Endothelial cell of umbilical vein (primary cell): Measurements from ENCODE around the gene SLC5A5. TPM values are rescaled to one million over a fixed set of nuclear protein-coding genes. Genes with fewer than 3 reads are reported as not detected.

Experiments used
- BruUV-seq: library from RNA; stranded (reverse); fragments of 400-500 nt; replicated peaks from 2 replicates; lab custom pipeline; 2021; lab: Mats Ljungman, UMichigan
- CTCF ChIA-PET: fragments of 300-600, 350-600 bp; sonication (Branson Sonifier 250); formaldehyde crosslinking; loops from one replicate; lab custom pipeline; 2021; ENCODE audit warnings: antibody characterized with exemption, inconsistent platforms; lab: Charles Lee
- POLR2A ChIA-PET: fragments of 300-600, 350-600 bp; sonication (Branson Sonifier 250); formaldehyde crosslinking; loops from one replicate; lab custom pipeline; 2021; ENCODE audit warnings: antibody characterized with exemption, inconsistent platforms; lab: Charles Lee
- DNase-seq: peaks from one replicate; pipeline ENCODE4 v3.0.0-alpha.2; 2011; ENCODE audit warnings: low read depth, low spot score
- FAIRE-seq: peaks from 2 replicates; lab custom pipeline; 2011; peaks lifted over from hg19 to GRCh38; lab: Jason Lieb, UNC
- H2AFZ ChIP-seq: 2 replicates; pipeline ENCODE4 v1.6.0; 2012; ENCODE audit warnings: low read depth, low read length, control low read depth, inconsistent platforms
- H3K27ac ChIP-seq: 2 replicates; pipeline ENCODE4 v1.5.1; 2011; ENCODE audit warnings: low read depth, mild to moderate bottlenecking, control low read depth, low read length, moderate library complexity; ENCODE audit not compliant: insufficient read depth
- H3K27me3 ChIP-seq, 2 experiments: 2 replicates each; pipeline versions ENCODE4 v1.6.0 to v1.6.1; 2011; ENCODE audit warnings: low read length in 2 of 2, mixed read lengths in 1 of 2; ENCODE audit not compliant: control insufficient read depth in 2 of 2, insufficient read depth in 2 of 2
- H3K36me3 ChIP-seq, 2 experiments: 2 replicates in 1 of 2; 3 replicates in 1 of 2; pipeline ENCODE4 v1.5.1; 2011; ENCODE audit warnings: low read length in 2 of 2, mild to moderate bottlenecking in 1 of 2, moderate library complexity in 1 of 2; ENCODE audit not compliant: control insufficient read depth in 2 of 2, insufficient read depth in 2 of 2; ENCODE audit errors: extremely low read depth in 1 of 2
- H3K4me1 ChIP-seq: 3 replicates; pipeline ENCODE4 v1.5.1; 2011; ENCODE audit warnings: mild to moderate bottlenecking, low read length; ENCODE audit not compliant: control insufficient read depth, insufficient read depth; ENCODE audit errors: extremely low read depth
- H3K4me2 ChIP-seq: 2 replicates; pipeline ENCODE4 v1.6.1; 2011; ENCODE audit warnings: low read length, control low read depth, mixed read lengths; ENCODE audit not compliant: insufficient read depth
- H3K4me3 ChIP-seq, 3 experiments: fragments of 200-600 bp in 1 of 3; sonication (generic), shearing (Covaris generic) in 1 of 3; replicated peaks in 1 of 3; 2 replicates each; pipeline ENCODE4 v1.5.1; 2011 to 2016; ENCODE audit warnings: control low read depth in 3 of 3, low read length in 3 of 3, mild to moderate bottlenecking in 2 of 3, inconsistent platforms in 1 of 3, low read depth in 1 of 3, moderate library complexity in 1 of 3; ENCODE audit not compliant: insufficient read depth in 1 of 3
- H3K79me2 ChIP-seq: 2 replicates; pipeline ENCODE4 v1.6.0; 2012; ENCODE audit warnings: low read length, inconsistent platforms; ENCODE audit not compliant: control insufficient read depth, insufficient read depth
- H3K9ac ChIP-seq: replicated peaks from 2 replicates; pipeline ENCODE3; 2011; ENCODE audit warnings: low read length, control low read depth; ENCODE audit not compliant: insufficient read depth; ENCODE audit errors: extremely low read depth
- H3K9me1 ChIP-seq: replicated peaks from 3 replicates; pipeline ENCODE4 v1.6.0; 2011; ENCODE audit warnings: mild to moderate bottlenecking, low read length; ENCODE audit not compliant: control insufficient read depth, insufficient read depth; ENCODE audit errors: extremely low read depth
- H3K9me3 ChIP-seq: replicated peaks from 2 replicates; pipeline ENCODE4 v1.5.1; 2012; ENCODE audit warnings: low read length, inconsistent platforms; ENCODE audit not compliant: control insufficient read depth, insufficient read depth
- H4K20me1 ChIP-seq: replicated peaks from 2 replicates; pipeline ENCODE3; 2011; ENCODE audit warnings: mild to moderate bottlenecking, low read length; ENCODE audit not compliant: control insufficient read depth, insufficient read depth; ENCODE audit errors: extremely low read depth
- CTCF ChIP-seq, 2 donors: IDR thresholded peaks; 1 replicate in 1 of 2; 2 replicates in 1 of 2; pipeline ENCODE4 v1.5.1; 2011; ENCODE audit warnings: low read length in 2 of 2, mild to moderate bottlenecking in 2 of 2, moderate library complexity in 2 of 2, control low read depth in 1 of 2, inconsistent platforms in 1 of 2, low read depth in 1 of 2; ENCODE audit not compliant: insufficient read depth in 1 of 2; ENCODE audit errors: extremely low read depth in 1 of 2
- EZH2 ChIP-seq: IDR thresholded peaks from 2 replicates; pipeline ENCODE4 v1.6.1; 2012; ENCODE audit warnings: borderline replicate concordance, low read depth, mild to moderate bottlenecking, moderate library complexity, low read length, inconsistent platforms; ENCODE audit not compliant: severe bottlenecking
- FOS ChIP-seq: IDR thresholded peaks from 2 replicates; pipeline ENCODE4 v1.6.1; 2011; ENCODE audit warnings: mild to moderate bottlenecking, low read length, moderate library complexity, borderline replicate concordance; ENCODE audit not compliant: insufficient read depth
- GATA2 ChIP-seq: IDR thresholded peaks from 2 replicates; pipeline ENCODE4 v1.7.0; 2011; ENCODE audit warnings: low read depth, mild to moderate bottlenecking, moderate library complexity, mixed read lengths, low read length; ENCODE audit not compliant: insufficient read length, insufficient read depth
- JUN ChIP-seq: IDR thresholded peaks from 2 replicates; pipeline ENCODE4 v1.6.1; 2011; ENCODE audit warnings: borderline replicate concordance, low read depth; ENCODE audit not compliant: insufficient read length, insufficient read depth
- MYC ChIP-seq: IDR thresholded peaks from one replicate; pipeline ENCODE4 v1.6.1; 2011; ENCODE audit warnings: mild to moderate bottlenecking, low read depth, low read length
- POLR2A ChIP-seq: IDR thresholded peaks from 2 replicates; pipeline ENCODE4 v1.6.1; 2012; ENCODE audit warnings: low read depth, mild to moderate bottlenecking, control low read depth, low read length
- POLR2AphosphoS5 ChIP-seq: IDR thresholded peaks from 2 replicates; pipeline ENCODE4 v1.6.1; 2012; ENCODE audit warnings: low read depth, mild to moderate bottlenecking, control low read depth, low read length, moderate library complexity; ENCODE audit not compliant: insufficient read depth
- dilution Hi-C: fragments of 300-500 bp; cut with MboI; formaldehyde crosslinking; loops from one replicate; pipeline ENCODE4 v1.15.0; 2019; ENCODE audit warnings: low sequenced_read_pairs; ENCODE audit not compliant: extremely low pct_ligation_motif_present
- intact Hi-C: fragments of 100-400 bp; cut with micrococcal nuclease; formaldehyde crosslinking; loops from one replicate; pipeline ENCODE4 v1.10.0; 2022
- polyA plus RNA-seq, 4 experiments: library from polyadenylated mRNA; depleted of rRNA in 3 of 4; stranded (reverse) in 3 of 4; unstranded in 1 of 4; fragments of >200 nt; gene quantifications; 2 replicates each; pipeline versions ENCODE4 v1.2.1 to v1.2.3, GENCODE V29; 2011 to 2012; ENCODE audit warnings: missing spikeins in 1 of 4
- total RNA-seq: library from RNA; stranded (reverse); gene quantifications from 2 replicates; pipeline ENCODE4 v1.2.3, GENCODE V29; 2021

The SLC5A5 gene
- total and polyA plus RNA-seq, 2 donors (not counting 3 experiments of a cell fraction or from before 2014, with no cell fraction given), result not detected

- ChIA-PET POLR2A (no interaction called here), CTCF (no interaction called here)
- DNase-seq, result no peak
- Histone ChIP-seq H3K4me2 (no peak overlapping the region), H4K20me1 (no peaks in the 10 kb centered on the region), H3K79me2 (no peaks in the 10 kb centered on the region), H3K36me3 (no peaks in the 10 kb centered on the region), H3K9me3 (no peaks in the 10 kb centered on the region), H3K4me1 (no peaks in the 10 kb centered on the region), H3K9ac (no peak overlapping the region), H3K4me3 (no peak overlapping the region), H2AFZ (no peak overlapping the region), H3K9me1 (no peaks in the 10 kb centered on the region), H3K27ac (no peak overlapping the region), H3K27me3 (peaks cover 3 to 11% of the 10 kb centered on the region in 2 experiments)
- TF ChIP-seq CTCF (IDR thresholded peaks at IDR 0.05; ENCODE audit: extremely low read depth in 1 of 2, insufficient read depth in 1 of 2, low read depth in 1 of 2, low read length in 2 of 2), result no peak
- TF ChIP-seq JUN, result no peak
- no peak for TF ChIP-seq FOS
- TF ChIP-seq POLR2A, result no peak
- TF ChIP-seq MYC, result no peak
- TF ChIP-seq EZH2, result no peak
- TF ChIP-seq POLR2AphosphoS5, result no peak
- TF ChIP-seq GATA2, result no peak
- intact Hi-C loops, result no loop called here
- dilution Hi-C loops, result no loop called here
- no TSS peak for BruUV-seq
- FAIRE-seq, result no peak
Observed at GRCh38 chr19:17877696-17878095, 6.0 kb downstream of the SLC5A5 start.
